HG03039 (cell line): Measurements from ENCODE around the gene NOL4L.
"Not testable (repeated sequence)": the region's sequence is repeated elsewhere in the genome, so short reads cannot be mapped to it uniquely, and the experiment has no call there.

Experiments
- ATAC-seq: cut with Tn5 transposase; IDR thresholded peaks from one replicate; pipeline ENCODE4 v1.9.1; 2021; ENCODE audit warnings: mild to moderate bottlenecking, moderate library complexity; ENCODE audit not compliant: unreplicated experiment

NOL4L gene

GRCh38 chr20:32436142-32436861 lies 148.8 kb downstream of the NOL4L start:
- no peak for ATAC-seq

GRCh38 chr20:32435449-32436107 lies 149.6 kb downstream of the NOL4L start:
- no peak for ATAC-seq

- ATAC-seq, result no peak
Observed at GRCh38 chr20:32434434-32434833, 150.7 kb downstream of the NOL4L start.

DNA sequence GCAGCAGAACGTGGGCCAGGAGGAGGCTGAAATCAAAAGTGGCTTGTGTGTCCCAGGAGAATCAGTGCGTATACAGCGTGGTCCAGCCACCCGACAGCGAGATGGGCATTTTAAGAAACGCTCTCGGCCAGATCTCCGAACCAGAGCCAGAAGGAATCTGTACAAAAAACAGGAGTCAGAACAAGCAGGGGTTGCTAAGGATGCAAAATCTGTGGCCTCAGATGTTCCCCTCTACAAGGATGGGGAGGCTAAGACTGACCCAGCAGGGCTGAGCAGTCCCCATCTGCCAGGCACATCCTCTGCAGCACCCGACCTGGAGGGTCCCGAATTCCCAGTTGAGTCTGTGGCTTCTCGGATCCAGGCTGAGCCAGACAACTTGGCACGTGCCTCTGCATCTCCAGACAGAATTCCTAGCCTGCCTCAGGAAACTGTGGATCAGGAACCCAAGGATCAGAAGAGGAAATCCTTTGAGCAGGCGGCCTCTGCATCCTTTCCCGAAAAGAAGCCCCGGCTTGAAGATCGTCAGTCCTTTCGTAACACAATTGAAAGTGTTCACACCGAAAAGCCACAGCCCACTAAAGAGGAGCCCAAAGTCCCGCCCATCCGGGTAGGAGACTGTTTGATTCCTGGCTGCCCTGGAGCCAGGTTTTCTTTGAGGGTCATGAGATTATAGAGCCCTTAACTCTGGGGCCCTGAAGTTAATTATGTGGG lies 151.7 kb downstream of the NOL4L start:
- ATAC-seq, result no peak

DNA sequence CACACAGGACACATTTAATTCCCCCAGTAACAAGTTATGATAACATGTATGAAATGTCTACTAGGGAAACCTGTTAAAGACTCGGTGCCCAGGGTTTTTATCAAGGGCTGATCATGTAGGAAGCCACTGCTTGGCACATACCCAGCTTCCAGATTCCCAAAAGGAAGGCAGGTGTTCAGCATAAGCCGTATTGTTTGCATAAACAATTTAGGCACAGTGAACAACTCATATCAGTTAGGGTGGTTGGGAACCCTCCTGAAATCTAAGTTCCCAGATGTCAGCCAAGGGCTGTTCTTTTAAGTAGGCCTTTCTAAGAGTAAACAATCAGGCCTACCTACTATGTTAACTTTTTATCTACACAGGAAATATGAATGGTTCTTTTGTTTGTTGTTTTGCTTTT lies 152.9 kb downstream of the NOL4L start:
- no peak for ATAC-seq

DNA sequence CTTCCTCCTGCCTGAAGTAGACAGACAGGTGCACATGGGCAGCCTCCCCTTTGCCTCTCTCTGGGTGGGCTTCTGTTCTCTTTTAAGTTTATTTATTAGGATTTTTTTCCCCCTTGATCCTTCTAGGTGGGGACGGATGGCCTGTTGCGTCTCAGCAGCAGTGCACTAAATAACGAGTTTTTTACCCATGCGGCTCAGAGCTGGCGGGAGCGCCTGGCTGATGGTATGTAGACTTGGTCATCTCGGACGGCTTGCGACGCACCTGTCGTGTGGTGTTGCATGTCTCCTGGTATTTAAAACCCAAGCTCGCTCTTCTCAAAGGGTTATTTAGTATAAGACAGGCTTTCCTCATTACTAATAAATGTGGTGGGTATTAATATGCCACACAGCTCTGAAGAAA lies 153.7 kb downstream of the NOL4L start:
- no peak for ATAC-seq

DNA sequence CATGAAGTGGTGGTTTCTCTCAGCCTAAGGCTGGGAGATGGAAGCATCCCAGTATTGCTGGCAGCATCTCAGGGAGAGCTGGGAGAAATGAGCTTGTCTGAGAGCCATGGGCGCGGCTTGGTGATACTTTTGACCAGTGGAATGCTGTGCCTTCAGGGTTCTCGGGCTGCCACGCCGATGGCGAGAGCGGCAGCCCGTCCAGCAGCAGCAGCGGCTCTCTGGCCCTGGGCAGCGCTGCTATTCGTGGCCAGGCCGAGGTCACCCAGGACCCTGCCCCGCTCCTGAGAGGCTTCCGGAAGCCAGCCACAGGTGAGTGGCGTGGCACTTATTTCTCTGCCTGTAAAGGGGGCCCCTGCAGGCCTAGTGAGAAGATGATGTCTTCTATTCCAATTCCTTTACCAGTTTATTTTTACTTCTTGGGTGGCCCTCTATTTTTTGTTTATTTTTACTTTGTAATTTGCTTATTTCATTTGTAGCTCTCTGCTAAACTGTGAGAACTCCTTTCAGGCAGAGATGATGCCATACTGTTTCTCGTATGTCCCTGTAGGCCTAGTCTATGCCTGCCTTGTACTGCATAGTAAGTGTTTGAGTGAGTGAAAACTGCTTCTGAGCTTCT lies 155.3 kb downstream of the NOL4L start:
- no peak for ATAC-seq

GRCh38 chr20:32429343-32429742 lies 155.8 kb downstream of the NOL4L start:
- ATAC-seq, result no peak

- ATAC-seq, result no peak
Observed at GRCh38 chr20:32427996-32428395, 157.1 kb downstream of the NOL4L start.

DNA sequence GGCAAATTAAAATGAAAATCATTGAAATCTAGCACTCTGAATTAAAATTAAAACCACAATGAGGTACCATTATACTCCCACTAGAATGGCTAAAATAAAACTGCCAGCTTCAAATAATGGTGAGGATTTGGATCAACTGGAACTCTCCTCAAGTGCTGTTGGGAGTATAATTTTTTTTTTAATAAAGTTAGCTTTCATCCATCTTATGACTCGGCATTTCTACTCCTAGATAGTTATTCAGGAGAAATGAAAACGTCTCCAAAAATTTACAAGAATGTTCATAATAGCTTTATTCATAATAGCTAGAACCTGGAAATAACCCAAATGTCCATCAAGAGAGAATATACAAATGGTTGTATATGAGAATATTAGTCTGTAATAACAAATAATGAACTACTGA lies 163.8 kb downstream of the NOL4L start:
- ATAC-seq, result no peak

- ATAC-seq, result no peak
Observed at GRCh38 chr20:32418376-32418775, 166.8 kb downstream of the NOL4L start.

- no peak for ATAC-seq
Observed at GRCh38 chr20:32416206-32416605, 168.9 kb downstream of the NOL4L start.

- ATAC-seq, result no peak
Observed at GRCh38 chr20:32415494-32415893, 169.6 kb downstream of the NOL4L start.

DNA sequence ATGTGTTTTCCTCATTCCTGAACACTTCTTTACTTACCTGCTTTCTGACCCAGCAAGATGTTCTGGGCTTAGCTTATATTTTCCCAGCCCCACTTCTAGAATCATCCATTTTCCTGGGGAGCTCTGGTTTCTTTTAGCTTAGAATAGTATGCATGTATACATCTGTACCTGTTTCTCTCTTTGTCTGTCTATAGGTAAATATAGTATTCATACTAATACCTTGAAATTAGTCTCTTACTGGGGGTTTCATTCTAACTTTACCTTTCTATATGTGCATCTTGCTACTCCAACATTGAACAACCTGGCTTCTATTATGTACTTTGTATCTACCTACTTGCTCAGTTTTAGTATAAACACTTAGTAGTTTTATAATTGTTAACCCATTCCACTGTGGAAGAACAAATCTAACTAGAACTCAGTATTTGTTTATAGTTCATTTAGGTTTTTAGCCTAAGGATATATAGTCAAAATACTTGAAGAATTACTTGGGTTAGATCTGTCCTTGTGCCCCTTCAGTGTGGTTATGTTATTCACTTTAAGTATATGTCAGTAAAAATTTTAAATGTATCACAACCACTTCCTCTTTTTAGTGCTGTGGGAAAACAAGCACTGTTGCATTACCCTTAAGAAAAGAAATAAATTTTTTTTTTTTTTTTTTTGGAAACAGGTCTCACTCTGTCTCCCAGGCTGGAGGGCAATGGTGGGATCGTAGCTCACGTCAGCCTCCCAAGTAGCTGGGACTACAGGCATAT lies 173.0 kb downstream of the NOL4L start:
- ATAC-seq, result no peak

DNA sequence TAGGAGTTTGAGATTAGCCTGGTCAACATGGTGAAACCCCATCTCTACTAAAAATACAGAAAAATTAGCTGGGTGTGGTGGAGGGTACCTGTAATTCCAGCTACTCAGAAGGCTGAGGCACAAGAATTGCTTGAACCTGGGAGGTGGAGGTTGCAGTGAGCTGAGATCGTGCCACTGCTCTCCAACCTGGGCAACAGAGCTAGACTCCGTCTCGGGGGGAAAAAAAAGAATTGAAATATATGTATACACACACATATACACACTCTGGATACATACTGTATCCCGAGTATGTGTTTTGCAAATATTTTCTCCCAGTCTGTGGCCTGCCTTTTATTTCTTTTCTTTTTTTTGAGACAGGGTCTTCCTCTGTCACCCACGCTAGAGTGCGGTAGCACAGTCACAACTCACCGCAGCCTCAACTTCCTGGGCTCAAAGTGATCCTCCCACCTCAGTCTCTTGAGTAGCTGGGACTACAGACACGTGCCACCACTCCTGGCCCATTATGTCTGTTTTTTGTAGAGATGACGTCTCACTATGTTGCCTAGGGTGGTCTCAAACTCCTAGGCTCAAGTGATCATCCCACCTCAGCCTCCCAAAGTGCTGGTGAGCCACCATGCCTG lies 177.9 kb downstream of the NOL4L start:
- not testable (repeated sequence) for ATAC-seq

- ATAC-seq, result no peak
Observed at GRCh38 chr20:32406701-32407100, 178.4 kb downstream of the NOL4L start.

DNA sequence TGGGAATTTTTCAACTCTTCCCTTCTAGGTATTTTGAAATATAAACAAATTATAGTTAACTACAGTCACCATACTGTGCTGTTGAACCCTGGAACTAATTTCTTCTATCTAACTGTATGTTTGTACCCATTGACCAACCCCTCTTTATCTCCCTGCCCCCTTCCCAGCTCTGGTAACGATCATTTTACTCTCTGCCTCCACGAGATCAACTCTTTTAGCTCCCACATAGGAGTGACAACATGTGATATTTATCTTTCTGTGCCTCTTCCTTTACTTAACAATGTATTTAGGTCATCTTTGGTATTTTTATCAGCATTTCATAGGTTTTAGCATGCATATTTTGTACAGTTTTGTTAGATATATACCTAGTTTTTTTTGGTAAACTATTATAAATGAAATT lies 181.1 kb downstream of the NOL4L start:
- ATAC-seq, result no peak

DNA sequence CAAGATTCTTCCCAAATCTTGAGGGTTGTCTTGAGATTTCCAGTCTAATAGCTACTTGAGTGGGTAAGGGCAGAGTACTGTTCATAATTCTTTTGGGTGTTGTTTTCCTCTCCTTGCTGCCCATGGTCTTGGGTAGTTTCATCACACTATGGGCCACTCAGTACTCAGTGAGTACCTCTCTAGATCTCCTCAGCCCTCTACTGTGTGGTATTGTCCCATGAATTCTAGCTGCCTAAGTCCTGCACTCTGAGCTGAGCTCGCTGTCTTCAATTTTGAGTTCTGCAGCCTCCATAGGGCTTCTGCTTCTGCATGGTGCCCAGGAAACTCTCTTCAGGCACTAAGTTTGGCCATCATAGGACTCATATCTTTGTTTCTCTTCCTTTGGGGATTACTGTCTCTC lies 184.7 kb downstream of the NOL4L start:
- ATAC-seq, result no peak

DNA sequence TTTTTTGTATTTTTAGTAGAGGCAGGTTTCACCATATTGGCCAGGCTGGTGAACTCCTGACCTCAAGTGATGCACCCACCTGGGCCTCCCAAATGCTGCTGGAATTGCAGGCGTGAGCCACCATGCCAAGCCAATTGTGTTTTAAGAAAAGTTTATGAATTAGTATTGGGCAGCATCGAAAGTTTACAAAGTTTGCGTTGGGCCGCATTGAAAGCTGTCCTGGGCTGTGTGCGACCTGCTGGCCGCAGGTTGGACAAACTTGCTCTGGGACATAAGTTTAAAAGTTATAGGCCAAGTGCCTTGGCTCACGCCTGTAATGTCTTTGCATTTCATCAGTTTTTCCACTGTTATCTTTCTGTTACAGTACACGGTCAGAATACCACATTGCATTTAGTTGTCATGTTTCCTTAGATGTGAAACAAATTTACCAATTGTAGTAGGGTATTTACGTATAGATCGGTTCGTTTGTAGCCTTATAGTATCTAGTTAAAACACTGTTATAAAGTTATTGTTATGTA lies 187.5 kb downstream of the NOL4L start:
- no peak for ATAC-seq

- no peak for ATAC-seq
Observed at GRCh38 chr20:32396646-32397160, 188.4 kb downstream of the NOL4L start.
